Nephron progenitor cell (in vitro differentiated cells): ENCODE measurements around the gene LCNL1.

ENCODE experiments used
- DNase-seq: peaks from one replicate; pipeline ENCODE4 v3.0.0; 2021
- H3K27ac Mint-ChIP-seq: 2 replicates; pipeline ENCODE4 v1.8.0; 2021; ENCODE audit warnings: mild to moderate bottlenecking, moderate library complexity, mixed read lengths
- H3K27me3 Mint-ChIP-seq: 2 replicates; pipeline ENCODE4 v1.8.0; 2021; ENCODE audit warnings: mild to moderate bottlenecking, low read depth, mixed read lengths; ENCODE audit not compliant: poor library complexity
- H3K36me3 Mint-ChIP-seq: 2 replicates; pipeline ENCODE4 v1.8.0; 2021; ENCODE audit warnings: low read depth, mixed read lengths
- H3K4me1 Mint-ChIP-seq: 2 replicates; pipeline ENCODE4 v1.8.0; 2021; ENCODE audit warnings: mixed read lengths
- H3K4me3 Mint-ChIP-seq: 2 replicates; pipeline ENCODE4 v1.8.0; 2021; ENCODE audit warnings: mild to moderate bottlenecking, moderate library complexity, mixed read lengths
- H3K9me3 Mint-ChIP-seq: 2 replicates; pipeline ENCODE4 v1.8.0; 2021; ENCODE audit warnings: mild to moderate bottlenecking, moderate library complexity, mixed read lengths
- TF ChIP-seq, protein P1 (sequence below): fragments of 200-600 bp; sonication (generic); IDR thresholded peaks from 2 replicates; pipeline ENCODE4 v1.5.0; 2021; ENCODE audit warnings: antibody characterized with exemption

Gene LCNL1

DNA sequence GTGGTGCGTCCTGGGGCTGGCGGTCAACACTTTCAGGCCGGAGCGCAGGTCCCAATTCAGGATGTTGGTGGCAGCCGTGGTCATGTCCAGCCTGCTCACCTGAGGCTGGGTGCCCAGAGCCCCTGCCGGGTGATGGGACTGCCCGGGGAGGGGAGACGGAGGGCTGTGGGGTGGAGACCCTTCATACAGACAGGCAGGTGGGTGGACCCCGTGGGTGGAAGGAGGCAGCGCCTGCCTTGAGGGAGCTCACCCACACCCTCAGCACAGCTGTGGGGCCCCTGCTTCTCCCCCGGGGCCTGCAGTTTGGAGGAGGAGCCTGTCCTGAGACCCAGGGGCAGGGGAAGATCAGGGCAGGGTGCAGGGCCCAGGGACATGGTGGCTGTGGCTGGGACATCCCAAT lies 12.4 kb upstream of the LCNL1 start:
- Mint-ChIP-seq H3K4me3 (no peak overlapping the region), H3K27ac (no peak overlapping the region), H3K27me3 (peaks cover 22% of the 10 kb centered on the region), H3K9me3 (no peaks in the 10 kb centered on the region), H3K36me3 (no peaks in the 10 kb centered on the region), H3K4me1 (peaks cover 13% of the 10 kb centered on the region)
- TF ChIP-seq, protein P1, sequence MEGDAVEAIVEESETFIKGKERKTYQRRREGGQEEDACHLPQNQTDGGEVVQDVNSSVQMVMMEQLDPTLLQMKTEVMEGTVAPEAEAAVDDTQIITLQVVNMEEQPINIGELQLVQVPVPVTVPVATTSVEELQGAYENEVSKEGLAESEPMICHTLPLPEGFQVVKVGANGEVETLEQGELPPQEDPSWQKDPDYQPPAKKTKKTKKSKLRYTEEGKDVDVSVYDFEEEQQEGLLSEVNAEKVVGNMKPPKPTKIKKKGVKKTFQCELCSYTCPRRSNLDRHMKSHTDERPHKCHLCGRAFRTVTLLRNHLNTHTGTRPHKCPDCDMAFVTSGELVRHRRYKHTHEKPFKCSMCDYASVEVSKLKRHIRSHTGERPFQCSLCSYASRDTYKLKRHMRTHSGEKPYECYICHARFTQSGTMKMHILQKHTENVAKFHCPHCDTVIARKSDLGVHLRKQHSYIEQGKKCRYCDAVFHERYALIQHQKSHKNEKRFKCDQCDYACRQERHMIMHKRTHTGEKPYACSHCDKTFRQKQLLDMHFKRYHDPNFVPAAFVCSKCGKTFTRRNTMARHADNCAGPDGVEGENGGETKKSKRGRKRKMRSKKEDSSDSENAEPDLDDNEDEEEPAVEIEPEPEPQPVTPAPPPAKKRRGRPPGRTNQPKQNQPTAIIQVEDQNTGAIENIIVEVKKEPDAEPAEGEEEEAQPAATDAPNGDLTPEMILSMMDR: no peak
- no peak for DNase-seq

DNA sequence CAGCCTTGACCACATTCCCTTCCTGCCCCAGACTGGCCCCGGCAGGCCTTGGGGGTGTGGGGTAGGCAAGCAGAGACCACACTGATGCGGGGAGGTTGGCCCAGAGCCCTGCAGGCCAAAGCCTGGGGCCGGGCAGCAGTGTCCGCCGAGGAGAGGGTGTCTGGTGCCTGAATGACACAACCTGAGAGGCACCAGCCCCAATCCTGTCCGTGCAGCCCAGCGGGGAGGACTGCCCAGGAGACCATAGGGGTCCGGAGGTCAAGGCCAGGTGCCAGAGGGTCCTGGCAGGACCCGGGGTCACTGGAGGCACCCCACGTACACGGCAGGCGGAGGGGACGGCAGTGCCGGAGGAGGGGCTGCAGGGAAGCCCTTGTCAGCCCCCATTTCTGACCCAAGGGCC lies 11.0 kb upstream of the LCNL1 start:
- H3K9me3 Mint-ChIP-seq: no peaks in the 10 kb centered on the region
- H3K36me3 Mint-ChIP-seq: no peaks in the 10 kb centered on the region
- no peak for DNase-seq
- no peak overlapping the region for H3K27ac Mint-ChIP-seq
- peaks cover 5% of the 10 kb centered on the region for H3K4me1 Mint-ChIP-seq
- TF ChIP-seq, protein P1: no peak
- H3K27me3 Mint-ChIP-seq: peaks cover 15% of the 10 kb centered on the region
- H3K4me3 Mint-ChIP-seq: no peak overlapping the region

DNA sequence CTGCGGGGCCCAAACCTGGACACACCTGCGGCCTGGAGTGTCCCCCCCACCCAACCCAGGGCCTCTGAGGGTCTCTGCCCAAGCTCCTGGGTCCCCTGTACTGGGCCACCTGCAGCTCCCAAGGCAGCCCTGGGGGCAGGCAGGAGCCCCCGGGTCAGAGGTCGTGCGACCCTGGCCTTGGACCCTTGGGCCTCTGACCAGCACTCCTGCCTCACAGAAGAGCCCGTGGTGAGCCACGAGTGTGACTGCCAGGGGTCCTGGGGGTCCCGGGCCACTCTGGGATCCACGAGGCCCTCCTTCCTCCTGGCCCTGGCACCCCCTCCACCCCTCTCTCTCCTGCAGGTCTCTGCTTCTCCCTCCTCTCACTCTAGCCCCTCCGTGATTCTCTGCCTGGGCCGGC lies 10.5 kb upstream of the LCNL1 start:
- TF ChIP-seq, protein P1: no peak
- H3K9me3 Mint-ChIP-seq: no peaks in the 10 kb centered on the region
- DNase-seq: no peak

DNA sequence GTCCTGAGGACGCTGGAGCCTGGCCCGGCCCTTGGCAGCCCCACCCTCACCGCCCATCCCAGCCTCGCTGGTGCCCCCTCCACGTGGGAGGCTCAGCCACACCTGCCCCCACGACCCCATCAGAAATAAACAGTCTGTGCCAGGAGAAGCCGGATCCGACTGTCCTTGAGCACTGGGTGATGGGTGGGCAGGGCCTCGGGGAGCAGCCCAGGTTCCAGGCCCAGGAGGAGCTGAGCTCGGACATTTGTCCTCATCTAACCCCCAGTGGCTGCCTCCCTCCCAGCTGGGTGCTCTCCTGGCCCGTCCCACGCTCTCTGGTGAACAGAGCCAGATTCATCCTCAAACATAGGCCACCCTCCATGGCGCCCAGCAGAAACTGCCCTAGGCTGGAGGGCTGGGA lies 10.1 kb upstream of the LCNL1 start:
- Mint-ChIP-seq H3K9me3 (no peaks in the 10 kb centered on the region), H3K27ac (no peak overlapping the region), H3K36me3 (no peaks in the 10 kb centered on the region), H3K4me3 (no peak overlapping the region), H3K4me1 (peaks cover 5% of the 10 kb centered on the region), H3K27me3 (peaks cover 22% of the 10 kb centered on the region)
- TF ChIP-seq, protein P1: no peak
- DNase-seq: no peak

More for the DNA sequence above, 10.5 kb upstream of the LCNL1 start:
- Mint-ChIP-seq H3K4me1 (peaks cover 5% of the 10 kb centered on the region), H3K36me3 (no peaks in the 10 kb centered on the region), H3K27ac (no peak overlapping the region), H3K4me3 (no peak overlapping the region), H3K27me3 (peaks cover 18% of the 10 kb centered on the region)

DNA sequence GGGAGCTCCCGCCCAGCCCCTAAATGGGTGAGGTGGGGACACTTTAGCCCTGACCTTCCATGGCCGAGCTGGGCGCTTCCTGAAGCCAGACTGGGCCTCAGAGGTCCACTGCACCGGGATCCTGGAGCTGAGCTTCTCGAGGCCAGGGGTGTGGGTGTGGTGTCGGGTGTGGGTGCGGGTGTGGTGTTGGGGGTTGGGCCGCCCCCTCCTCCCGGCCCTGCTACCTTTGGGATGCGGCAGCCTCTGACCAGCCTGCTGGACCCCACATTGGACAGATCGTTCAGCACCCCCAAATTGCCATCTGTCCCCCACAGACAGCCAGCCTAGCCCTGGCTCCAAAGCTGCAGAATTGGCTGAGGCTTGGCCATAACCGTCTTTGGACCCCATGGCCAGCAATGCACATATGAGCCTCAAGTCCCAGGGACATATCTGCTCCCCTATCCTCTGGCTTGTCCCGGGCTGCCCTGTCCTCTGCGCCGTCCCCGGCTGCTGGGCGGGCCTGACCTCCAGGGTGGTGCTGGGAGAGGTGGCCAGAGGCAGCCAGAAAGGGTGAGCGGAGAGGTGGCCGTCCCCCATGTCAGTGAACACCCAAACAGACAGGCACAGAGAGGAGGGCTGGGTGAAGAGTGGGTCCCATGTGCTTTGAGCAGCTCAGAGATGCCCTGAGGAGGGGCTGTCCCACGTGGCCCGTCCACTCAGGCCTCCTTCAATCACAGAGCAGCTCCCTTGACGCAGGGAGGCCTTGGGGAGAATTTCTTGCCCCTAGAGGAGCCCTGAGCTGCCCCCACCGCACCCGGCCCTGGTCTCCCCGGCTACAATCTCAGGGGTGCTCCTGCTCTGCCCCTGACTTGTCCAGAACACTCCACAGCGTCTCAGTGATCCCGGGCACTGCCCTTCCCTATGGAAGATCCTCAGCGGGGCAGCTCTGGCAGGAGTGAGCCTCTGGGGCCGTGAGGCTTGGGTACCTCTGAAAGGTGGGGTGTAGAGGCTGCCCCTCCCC lies 8.9 kb upstream of the LCNL1 start:
- Mint-ChIP-seq H3K4me1 (peaks cover 5% of the 10 kb centered on the region), H3K36me3 (no peaks in the 10 kb centered on the region), H3K27ac (no peak overlapping the region), H3K9me3 (no peaks in the 10 kb centered on the region), H3K27me3 (peaks cover 23% of the 10 kb centered on the region), H3K4me3 (no peak overlapping the region)
- TF ChIP-seq, protein P1: no peak
- no peak for DNase-seq
